ENCODE results near the gene EFNB3. TPM values are rescaled to one million over a fixed set of nuclear protein-coding genes. Genes with fewer than 3 reads are reported as not detected.

EFNB3 gene
- polyA plus RNA-seq, 1 of the 3 experiments (the other 2 are of a cell fraction): 26.1 TPM

DNA sequence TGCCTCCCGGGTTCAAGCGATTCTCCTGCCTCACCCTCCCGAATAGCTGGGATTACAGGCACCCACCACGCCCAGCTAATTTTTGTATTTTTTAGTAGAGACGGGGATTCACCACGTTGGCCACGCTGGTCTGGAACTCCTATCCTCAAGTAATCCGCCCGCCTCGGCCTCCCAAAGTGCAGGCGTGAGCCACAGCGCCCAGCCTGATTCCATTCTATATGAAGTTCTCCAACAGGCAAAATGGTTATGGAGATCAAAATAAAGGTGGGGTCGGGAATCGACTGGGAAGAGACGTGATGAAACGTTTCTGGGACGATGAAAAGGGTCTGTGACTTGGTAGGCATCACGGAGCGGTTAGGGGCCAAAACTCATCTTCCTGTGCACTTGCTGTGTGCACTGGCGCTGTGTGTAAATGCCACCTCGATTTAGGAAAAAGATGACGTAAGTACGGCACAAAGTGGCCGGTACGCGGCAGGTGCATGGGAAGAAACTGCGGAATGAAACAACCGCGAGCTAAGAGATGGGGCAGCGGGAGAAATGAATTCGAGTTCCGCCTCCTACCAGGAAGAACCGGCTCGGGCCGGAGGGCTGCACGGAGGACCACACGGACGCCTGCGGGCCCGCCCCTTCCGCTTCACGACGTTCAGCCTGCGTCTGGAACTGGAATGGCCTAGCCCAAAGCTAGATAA is 19.3 kb upstream of the EFNB3 start:
- Histone ChIP-seq H3K4me2 (peak overlapping the region; percentile 84), H3K79me2 (ENCODE audit: insufficient read depth) (peaks cover 84% of the 10 kb centered on the region), H3K36me3 (replicated peaks in 1 of 2; ENCODE audit: control insufficient read depth in 1 of 2, insufficient read depth in 2 of 2, low read length in 1 of 2) (peaks cover 0 to 9% of the 10 kb centered on the region in 2 experiments), H3K9me3 (no peaks in the 10 kb centered on the region), H3K4me1 (ENCODE audit: control insufficient read depth in 1 of 2, insufficient read depth in 2 of 2, low read depth in 1 of 2, low read length in 1 of 2) (peaks cover 12 to 17% of the 10 kb centered on the region in 2 experiments; a peak in 3 of 4 replicates), H3K9me2 (no peaks in the 10 kb centered on the region), H3F3A (replicated peaks; ENCODE audit: insufficient read depth) (peaks cover 27% of the 10 kb centered on the region), H3K9ac (peak overlapping the region; percentile 99), H3K27me3 (ENCODE audit: insufficient read depth) (no peaks in the 10 kb centered on the region), H4K20me1 (ENCODE audit: insufficient read depth) (no peaks in the 10 kb centered on the region), H3K27ac (ENCODE audit: low read depth in 2 of 2, low read length in 1 of 2) (peak overlapping the region; percentile 97 to 98), H2AFZ (ENCODE audit: low read depth) (no peak overlapping the region; the same call in 1 of the 2 replicates), H3K4me3 (ENCODE audit: low read depth in 2 of 2, low read length in 1 of 2) (peak overlapping the region; percentile 80 to 91)
- 2% methylated on average over 43 of the region's 44 CpGs for WGBS (ENCODE audit: low lambda C conversion rate)
- ChIA-PET POLR2A (interaction anchor here (0.6 to 4.5 kb wide), 22 partner anchors 10 to 434 kb away, joined by 3 to 53 read pairs (median 5); partner anchors contain the start of genes ATP1B2, CHD3, DNAH2 and EFNB3), CTCF (interaction anchor here (0.8 to 7.4 kb wide), 11 partner anchors 13 to 171 kb away, joined by 3 to 166 read pairs (median 18); partner anchors contain the start of genes ATP1B2, DNAH2, SAT2 and SHBG)
- peak; percentile 87 for DNase-seq
- TF ChIP-seq RCOR1 (IDR thresholded peaks at IDR 0.05; ENCODE audit: low read length): no peak; the same call in 1 of the 2 replicates
- TF ChIP-seq, protein P1, sequence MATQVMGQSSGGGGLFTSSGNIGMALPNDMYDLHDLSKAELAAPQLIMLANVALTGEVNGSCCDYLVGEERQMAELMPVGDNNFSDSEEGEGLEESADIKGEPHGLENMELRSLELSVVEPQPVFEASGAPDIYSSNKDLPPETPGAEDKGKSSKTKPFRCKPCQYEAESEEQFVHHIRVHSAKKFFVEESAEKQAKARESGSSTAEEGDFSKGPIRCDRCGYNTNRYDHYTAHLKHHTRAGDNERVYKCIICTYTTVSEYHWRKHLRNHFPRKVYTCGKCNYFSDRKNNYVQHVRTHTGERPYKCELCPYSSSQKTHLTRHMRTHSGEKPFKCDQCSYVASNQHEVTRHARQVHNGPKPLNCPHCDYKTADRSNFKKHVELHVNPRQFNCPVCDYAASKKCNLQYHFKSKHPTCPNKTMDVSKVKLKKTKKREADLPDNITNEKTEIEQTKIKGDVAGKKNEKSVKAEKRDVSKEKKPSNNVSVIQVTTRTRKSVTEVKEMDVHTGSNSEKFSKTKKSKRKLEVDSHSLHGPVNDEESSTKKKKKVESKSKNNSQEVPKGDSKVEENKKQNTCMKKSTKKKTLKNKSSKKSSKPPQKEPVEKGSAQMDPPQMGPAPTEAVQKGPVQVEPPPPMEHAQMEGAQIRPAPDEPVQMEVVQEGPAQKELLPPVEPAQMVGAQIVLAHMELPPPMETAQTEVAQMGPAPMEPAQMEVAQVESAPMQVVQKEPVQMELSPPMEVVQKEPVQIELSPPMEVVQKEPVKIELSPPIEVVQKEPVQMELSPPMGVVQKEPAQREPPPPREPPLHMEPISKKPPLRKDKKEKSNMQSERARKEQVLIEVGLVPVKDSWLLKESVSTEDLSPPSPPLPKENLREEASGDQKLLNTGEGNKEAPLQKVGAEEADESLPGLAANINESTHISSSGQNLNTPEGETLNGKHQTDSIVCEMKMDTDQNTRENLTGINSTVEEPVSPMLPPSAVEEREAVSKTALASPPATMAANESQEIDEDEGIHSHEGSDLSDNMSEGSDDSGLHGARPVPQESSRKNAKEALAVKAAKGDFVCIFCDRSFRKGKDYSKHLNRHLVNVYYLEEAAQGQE (IDR thresholded peaks at IDR 0.05; ENCODE audit: low read depth, low read length): peak; percentile 74; the same call in 1 of the 2 replicates
- TF ChIP-seq JUND (IDR thresholded peaks at IDR 0.05): no peak
- TF ChIP-seq, protein P2, sequence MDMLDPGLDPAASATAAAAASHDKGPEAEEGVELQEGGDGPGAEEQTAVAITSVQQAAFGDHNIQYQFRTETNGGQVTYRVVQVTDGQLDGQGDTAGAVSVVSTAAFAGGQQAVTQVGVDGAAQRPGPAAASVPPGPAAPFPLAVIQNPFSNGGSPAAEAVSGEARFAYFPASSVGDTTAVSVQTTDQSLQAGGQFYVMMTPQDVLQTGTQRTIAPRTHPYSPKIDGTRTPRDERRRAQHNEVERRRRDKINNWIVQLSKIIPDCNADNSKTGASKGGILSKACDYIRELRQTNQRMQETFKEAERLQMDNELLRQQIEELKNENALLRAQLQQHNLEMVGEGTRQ (IDR thresholded peaks at IDR 0.05; ENCODE audit: borderline replicate concordance, low read depth, low read length): no peak; the same call in 1 of the 2 replicates
- TF ChIP-seq FOSL2 (IDR thresholded peaks at IDR 0.05; ENCODE audit: borderline replicate concordance, low read depth): no peak
- TF ChIP-seq ELF1 (IDR thresholded peaks at IDR 0.05): peak; percentile 84
- no peak for TF ChIP-seq RFX5 (IDR thresholded peaks at IDR 0.05; ENCODE audit: low read length)
- TF ChIP-seq YY1 (IDR thresholded peaks at IDR 0.05; ENCODE audit: low read depth): no peak
- peak; percentile 83; the same call in 1 of the 2 replicates for TF ChIP-seq MXI1 (IDR thresholded peaks at IDR 0.05; ENCODE audit: low read depth, low read length)
- TF ChIP-seq, protein P3, sequence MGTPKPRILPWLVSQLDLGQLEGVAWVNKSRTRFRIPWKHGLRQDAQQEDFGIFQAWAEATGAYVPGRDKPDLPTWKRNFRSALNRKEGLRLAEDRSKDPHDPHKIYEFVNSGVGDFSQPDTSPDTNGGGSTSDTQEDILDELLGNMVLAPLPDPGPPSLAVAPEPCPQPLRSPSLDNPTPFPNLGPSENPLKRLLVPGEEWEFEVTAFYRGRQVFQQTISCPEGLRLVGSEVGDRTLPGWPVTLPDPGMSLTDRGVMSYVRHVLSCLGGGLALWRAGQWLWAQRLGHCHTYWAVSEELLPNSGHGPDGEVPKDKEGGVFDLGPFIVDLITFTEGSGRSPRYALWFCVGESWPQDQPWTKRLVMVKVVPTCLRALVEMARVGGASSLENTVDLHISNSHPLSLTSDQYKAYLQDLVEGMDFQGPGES (IDR thresholded peaks at IDR 0.05; ENCODE audit: low read depth, low read length): no peak
- TF ChIP-seq, protein P4, sequence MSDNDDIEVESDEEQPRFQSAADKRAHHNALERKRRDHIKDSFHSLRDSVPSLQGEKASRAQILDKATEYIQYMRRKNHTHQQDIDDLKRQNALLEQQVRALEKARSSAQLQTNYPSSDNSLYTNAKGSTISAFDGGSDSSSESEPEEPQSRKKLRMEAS (IDR thresholded peaks at IDR 0.05; ENCODE audit: low read depth): peak; percentile 90
- no peak for TF ChIP-seq EZH2phosphoT487 (IDR thresholded peaks at IDR 0.05; ENCODE audit: borderline replicate concordance, low read depth)
- TF ChIP-seq GABPA (IDR thresholded peaks at IDR 0.05; ENCODE audit: low read depth): peak; percentile 82
- no peak for TF ChIP-seq GATA2 (CRISPR knock-in tag; IDR thresholded peaks at IDR 0.05)
- no peak for TF ChIP-seq TCF12 (IDR thresholded peaks at IDR 0.05)
- TF ChIP-seq TAF1 (IDR thresholded peaks at IDR 0.05; ENCODE audit: borderline replicate concordance, low read depth, low read length): peak; percentile 82
- no peak for TF ChIP-seq RXRA (IDR thresholded peaks at IDR 0.05; ENCODE audit: borderline replicate concordance, low read depth)
- TF ChIP-seq SMC3 (IDR thresholded peaks at IDR 0.05; ENCODE audit: low read depth, low read length): no peak
- TF ChIP-seq CHD2 (IDR thresholded peaks at IDR 0.05; ENCODE audit: low read length, partially characterized antibody): peak; percentile 68
- peak; percentile 85; the same call in 1 of the 2 replicates for TF ChIP-seq SIN3A (IDR thresholded peaks at IDR 0.05; ENCODE audit: borderline replicate concordance, low read depth, low read length)
- TF ChIP-seq, protein P5, sequence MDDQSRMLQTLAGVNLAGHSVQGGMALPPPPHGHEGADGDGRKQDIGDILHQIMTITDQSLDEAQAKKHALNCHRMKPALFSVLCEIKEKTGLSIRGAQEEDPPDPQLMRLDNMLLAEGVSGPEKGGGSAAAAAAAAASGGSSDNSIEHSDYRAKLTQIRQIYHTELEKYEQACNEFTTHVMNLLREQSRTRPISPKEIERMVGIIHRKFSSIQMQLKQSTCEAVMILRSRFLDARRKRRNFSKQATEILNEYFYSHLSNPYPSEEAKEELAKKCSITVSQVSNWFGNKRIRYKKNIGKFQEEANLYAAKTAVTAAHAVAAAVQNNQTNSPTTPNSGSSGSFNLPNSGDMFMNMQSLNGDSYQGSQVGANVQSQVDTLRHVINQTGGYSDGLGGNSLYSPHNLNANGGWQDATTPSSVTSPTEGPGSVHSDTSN (IDR thresholded peaks at IDR 0.05): peak; percentile 26; the same call in 1 of the 2 replicates
- TF ChIP-seq, protein P6, sequence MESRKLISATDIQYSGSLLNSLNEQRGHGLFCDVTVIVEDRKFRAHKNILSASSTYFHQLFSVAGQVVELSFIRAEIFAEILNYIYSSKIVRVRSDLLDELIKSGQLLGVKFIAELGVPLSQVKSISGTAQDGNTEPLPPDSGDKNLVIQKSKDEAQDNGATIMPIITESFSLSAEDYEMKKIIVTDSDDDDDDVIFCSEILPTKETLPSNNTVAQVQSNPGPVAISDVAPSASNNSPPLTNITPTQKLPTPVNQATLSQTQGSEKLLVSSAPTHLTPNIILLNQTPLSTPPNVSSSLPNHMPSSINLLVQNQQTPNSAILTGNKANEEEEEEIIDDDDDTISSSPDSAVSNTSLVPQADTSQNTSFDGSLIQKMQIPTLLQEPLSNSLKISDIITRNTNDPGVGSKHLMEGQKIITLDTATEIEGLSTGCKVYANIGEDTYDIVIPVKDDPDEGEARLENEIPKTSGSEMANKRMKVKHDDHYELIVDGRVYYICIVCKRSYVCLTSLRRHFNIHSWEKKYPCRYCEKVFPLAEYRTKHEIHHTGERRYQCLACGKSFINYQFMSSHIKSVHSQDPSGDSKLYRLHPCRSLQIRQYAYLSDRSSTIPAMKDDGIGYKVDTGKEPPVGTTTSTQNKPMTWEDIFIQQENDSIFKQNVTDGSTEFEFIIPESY (IDR thresholded peaks at IDR 0.05; ENCODE audit: borderline replicate concordance, low read depth): no peak; the same call in 1 of the 2 replicates
- TF ChIP-seq EP300 (IDR thresholded peaks at IDR 0.05; ENCODE audit: borderline replicate concordance in 1 of 2, low read depth in 1 of 2, low read length in 1 of 2): no peak

Measured in SK-N-SH (cell line).